DMS114 treated with DMSO at 0.1 percent for 48 hours (cell line): ENCODE measurements around the gene LAMC3.

Experiments used
- DNase-seq: peaks from one replicate; lab custom pipeline; 2025; ENCODE audit not compliant: unreplicated experiment; lab: John Stamatoyannopoulos, UW

The LAMC3 gene

DNA sequence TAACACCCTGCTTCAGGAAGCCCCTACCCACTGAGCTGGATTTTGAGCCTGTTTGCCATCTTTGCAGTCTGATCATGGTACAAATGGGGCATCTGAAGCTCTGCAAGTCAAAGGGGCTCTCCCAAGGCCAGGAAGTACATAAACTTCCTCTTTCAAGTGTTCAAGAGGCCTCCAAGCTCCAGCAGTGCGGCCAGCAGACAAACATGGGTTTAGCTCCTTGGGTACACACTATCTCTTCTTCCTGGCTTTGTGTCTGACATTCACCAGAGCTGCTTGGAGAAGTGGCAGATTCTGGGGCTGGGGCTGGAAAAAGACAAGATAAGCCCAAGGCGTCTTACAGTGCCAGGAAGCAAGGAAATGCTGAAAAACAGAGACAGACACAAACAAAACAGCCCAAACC lies 34.1 kb downstream of the LAMC3 start:
- no peak for DNase-seq

- no peak for DNase-seq
These were observed 34.7 kb downstream of the LAMC3 start for GRCh38 chr9:131043646-131044045.

- no peak for DNase-seq
These were observed 36.5 kb downstream of the LAMC3 start for GRCh38 chr9:131045300-131046092.

- no peak for DNase-seq
These were observed 37.1 kb downstream of the LAMC3 start for GRCh38 chr9:131046093-131046380.

- DNase-seq = peak; percentile 46
These were observed 37.7 kb downstream of the LAMC3 start for GRCh38 chr9:131046581-131047202.

- no peak for DNase-seq
These were observed 39.4 kb downstream of the LAMC3 start for GRCh38 chr9:131048332-131048731.

GRCh38 chr9:131048820-131049219 lies 39.8 kb downstream of the LAMC3 start:
- DNase-seq = no peak

DNA sequence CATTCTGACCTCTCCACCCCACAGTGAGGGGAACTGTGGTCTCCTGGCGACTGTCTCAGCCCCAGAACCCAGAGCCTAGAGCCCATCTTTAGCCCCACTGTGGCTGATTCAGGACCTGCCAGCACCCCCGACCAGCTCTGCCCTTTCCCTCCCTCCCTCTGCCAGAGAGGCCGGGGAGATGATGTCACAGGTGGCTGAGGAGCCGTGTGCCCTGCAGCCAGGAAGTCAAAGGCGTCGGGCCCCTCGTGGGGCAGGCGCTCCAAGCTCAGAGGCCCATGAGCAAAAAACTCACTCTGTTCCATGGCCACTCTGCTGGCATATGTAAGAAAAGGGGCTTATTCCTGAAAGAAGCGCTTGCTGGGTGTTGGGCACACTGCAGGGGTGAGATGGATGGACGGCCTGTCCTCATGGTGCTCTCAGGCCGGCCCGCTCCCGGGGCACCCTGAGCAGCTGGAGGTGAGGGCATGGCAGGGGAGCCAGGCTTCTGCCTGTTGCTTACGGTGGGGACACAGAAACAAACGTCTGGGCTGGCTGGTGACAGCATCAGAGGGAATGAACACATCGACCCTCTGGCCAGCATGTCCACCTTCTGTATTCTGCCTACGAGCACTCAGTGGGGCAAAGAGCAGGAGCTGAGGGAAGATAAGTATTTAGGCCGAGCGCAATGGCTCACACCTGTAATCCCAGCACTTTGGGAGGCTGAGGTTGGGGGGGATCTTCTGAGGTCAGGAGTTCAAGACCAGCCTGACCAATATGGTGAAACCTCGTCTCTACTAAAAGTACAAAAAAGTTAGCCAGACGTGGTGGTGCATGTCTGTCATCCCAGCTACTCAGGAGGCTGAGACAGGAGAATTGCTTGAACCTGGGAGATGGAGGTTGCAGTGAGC lies 41.1 kb downstream of the LAMC3 start:
- no peak for DNase-seq

- DNase-seq = no peak
These were observed 41.9 kb downstream of the LAMC3 start for GRCh38 chr9:131050831-131051230.

DNA sequence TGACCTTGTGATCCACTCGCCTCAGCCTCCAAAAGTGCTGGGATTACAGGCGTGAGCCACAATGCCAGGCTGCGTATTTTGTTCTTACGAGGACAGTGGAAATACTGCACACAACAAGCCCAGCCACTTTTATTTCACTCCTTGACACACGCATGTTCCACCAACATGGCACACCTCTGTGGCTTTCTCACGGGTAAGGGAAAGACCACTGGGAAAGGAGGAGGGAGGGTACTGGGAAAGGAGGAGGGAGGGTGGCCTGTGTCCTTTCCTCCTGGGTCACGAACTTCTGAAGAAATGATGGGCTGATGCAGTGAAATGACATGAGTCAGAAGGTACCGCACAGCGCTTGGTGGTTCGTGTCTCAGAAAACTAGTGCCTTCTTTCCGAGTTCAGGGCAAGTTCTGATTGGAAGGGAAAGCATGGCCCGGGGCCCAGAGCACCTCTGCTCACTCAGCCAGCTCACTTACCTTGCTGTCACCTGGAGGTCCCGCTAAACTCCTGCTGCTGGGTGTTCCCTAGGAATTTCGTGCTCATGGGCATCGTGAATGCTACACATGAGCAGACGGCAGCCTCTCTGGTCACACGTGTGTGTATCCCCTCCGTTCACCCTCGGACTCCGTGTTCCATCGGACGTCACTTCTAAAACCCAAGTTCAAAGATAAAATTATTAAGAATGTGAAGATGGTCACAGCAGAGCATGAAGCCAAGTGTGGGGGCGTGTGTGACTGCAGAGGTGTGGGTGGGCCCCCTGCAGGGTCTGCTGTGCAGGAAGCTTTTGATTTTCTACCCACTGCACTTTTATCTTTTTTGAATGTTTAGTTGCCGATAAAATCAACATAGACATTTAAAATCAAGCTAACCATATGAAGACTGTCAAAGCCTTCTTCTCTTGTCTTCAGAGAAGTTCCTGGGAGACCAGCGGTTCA lies 42.9 kb downstream of the LAMC3 start:
- no peak for DNase-seq

GRCh38 chr9:131053896-131054295 lies 44.9 kb downstream of the LAMC3 start:
- DNase-seq = no peak

DNA sequence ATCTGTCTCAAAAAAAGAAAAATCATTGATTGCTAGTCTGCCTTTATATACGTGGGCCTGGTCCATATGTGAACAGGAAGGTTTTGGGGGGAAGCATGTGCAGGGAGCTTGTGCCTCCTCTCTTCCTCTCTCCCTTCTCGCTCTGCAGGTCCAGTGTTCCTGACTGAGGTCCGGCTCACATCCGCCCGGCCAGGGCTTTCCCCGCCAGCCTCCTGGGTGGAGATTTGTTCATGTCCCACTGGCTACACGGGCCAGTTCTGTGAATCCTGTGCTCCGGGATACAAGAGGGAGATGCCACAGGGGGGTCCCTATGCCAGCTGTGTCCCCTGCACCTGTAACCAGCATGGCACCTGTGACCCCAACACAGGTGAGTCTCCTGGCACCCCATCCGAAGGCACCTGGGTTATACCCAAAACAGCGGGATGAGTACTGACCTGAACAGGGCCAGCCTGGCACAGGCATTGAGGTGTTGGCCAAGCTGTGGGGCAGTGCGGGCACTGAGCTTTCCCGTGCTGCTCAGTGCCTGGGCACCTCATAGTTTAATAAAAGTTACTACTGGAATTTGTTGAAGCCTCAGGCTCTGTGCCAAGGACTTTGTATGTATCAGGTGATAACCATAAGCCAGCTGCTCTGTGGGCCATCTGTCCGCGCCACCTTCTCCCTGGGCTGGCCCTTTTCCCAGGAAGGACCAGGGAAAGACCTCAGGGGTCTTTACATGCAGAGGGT lies 48.0 kb downstream of the LAMC3 start:
- no peak for DNase-seq

GRCh38 chr9:131060900-131061630 lies 52.1 kb downstream of the LAMC3 start:
- no peak for DNase-seq

- DNase-seq = no peak
These were observed 54.0 kb downstream of the LAMC3 start for GRCh38 chr9:131062969-131063368.

DNA sequence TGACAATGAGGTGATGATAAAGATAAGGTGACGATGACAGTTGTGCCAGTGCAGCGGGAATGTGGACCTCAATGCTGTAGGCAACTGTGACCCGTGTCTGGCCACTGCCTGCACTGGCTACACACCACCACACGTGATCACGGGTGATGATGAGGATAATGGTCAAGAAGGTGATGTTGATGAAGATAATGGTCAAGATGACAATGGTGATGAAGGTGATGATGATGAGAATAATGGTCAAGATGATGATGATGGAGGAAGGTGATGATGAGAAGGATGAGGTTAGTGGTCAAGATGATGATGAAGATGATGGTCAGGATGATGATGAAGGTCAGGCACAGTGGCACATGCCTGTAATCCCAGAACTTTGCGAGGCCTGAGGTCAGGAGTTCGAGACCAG lies 56.6 kb downstream of the LAMC3 start:
- DNase-seq = no peak

DNA sequence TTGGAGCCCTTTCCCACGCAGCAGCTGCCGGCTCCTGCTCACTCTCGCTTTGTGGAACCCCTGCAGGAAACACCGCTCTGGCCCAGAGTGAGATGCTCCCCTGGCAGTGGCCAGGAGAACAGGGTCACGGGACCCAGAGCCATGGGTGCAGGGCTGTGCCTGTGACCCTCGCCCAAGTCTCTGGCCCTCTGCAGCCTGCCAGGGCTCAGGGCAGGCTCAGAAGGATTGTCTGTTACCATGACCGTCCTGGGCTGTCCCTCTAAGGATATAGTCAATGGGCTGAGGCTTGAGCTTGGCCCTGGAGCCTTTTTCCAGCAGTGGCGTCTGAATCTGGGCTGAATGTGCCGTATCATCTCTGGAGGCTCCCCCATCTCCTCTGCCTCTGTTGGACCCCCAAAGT lies 58.7 kb downstream of the LAMC3 start:
- no peak for DNase-seq

DNA sequence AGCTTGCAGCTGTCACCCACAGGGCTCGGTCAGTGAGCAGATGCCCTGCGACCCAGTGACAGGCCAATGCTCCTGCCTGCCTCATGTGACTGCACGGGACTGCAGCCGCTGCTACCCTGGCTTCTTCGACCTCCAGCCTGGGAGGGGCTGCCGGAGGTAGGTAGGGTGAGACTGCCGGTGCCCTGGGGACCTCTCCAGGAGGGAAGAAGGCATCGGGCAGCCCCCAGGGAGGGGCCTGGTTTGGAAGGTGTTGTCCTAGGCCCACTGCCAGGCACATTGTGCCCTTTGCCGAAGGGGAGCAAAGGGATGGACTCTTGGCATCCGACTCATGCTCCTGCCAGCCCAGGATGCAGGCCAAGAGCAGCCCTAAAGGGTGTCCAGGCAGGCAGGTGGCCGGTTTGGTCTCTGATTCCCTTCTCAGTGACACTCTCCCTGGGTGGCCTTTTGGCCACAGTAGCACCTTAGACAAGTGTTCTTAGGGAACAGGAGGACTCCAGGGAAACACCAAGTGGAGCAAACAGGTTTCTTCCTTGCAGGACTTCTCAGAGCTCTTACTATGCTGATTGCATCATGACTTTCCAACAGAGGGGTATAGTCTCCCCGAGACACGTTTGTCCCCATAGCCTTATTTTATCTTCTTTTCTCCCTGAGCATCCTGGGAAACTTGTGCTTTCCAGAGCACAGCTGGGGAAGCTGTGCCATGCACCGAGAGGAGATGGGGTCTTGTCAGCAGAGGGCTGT lies 59.3 kb downstream of the LAMC3 start:
- DNase-seq = no peak

GRCh38 chr9:131069699-131070098 lies 60.7 kb downstream of the LAMC3 start:
- no peak for DNase-seq
